Spleen (tissue), 13 donors: Measurements from ENCODE around the gene PTGDR. TPM values are rescaled to one million over a fixed set of nuclear protein-coding genes. Genes with fewer than 3 reads are reported as not detected.

Source experiments
- DNase-seq: peaks from one replicate; pipeline ENCODE4 v3.0.0-alpha.2; 2020
- H3K27ac ChIP-seq, 8 donors: fragments of 200-600 bp; sonication (generic) in 7 of 8; 1 replicate in 4 of 8; 2 replicates in 4 of 8; pipeline versions ENCODE4 v1.5.0 to v1.8.0; 2016 to 2021; ENCODE audit warnings: inconsistent platforms in 4 of 8, mild to moderate bottlenecking in 4 of 8, moderate library complexity in 1 of 8
- H3K27me3 ChIP-seq, 7 donors: fragments of 200-600 bp; sonication (generic) in 6 of 7; replicated peaks in 1 of 7; 1 replicate in 4 of 7; 2 replicates in 3 of 7; pipeline versions ENCODE4 v1.5.0 to v1.8.0; 2016 to 2021; ENCODE audit warnings: inconsistent platforms in 3 of 7, mild to moderate bottlenecking in 1 of 7
- H3K36me3 ChIP-seq, 6 donors: fragments of 200-600 bp; sonication (generic) in 5 of 6; 1 replicate in 4 of 6; 2 replicates in 2 of 6; pipeline versions ENCODE4 v1.5.0 to v1.8.0; 2016 to 2021; ENCODE audit warnings: inconsistent platforms in 2 of 6
- H3K4me1 ChIP-seq, 6 donors: fragments of 200-600 bp; sonication (generic) in 5 of 6; 1 replicate in 3 of 6; 2 replicates in 3 of 6; pipeline versions ENCODE4 v1.5.0 to v1.8.0; 2016 to 2021; ENCODE audit warnings: inconsistent platforms in 3 of 6
- H3K4me3 ChIP-seq, 8 donors: fragments of 200-600 bp; sonication (generic) in 7 of 8; 1 replicate in 4 of 8; 2 replicates in 4 of 8; pipeline versions ENCODE4 v1.5.0 to v1.8.0; 2016 to 2021; ENCODE audit warnings: inconsistent platforms in 4 of 8, mild to moderate bottlenecking in 4 of 8, moderate library complexity in 2 of 8
- H3K9me3 ChIP-seq, 8 donors: fragments of 200-600 bp; sonication (generic) in 7 of 8; 1 replicate in 4 of 8; 2 replicates in 4 of 8; pipeline versions ENCODE4 v1.5.0 to v1.8.0; 2016 to 2021; ENCODE audit warnings: inconsistent platforms in 4 of 8
- POLR2A ChIP-seq, 3 donors: fragments of 450-650 bp; IDR thresholded peaks; one replicate each; pipeline ENCODE4 v1.5.1; 2017; ENCODE audit warnings: antibody characterized with exemption in 3 of 3, mild to moderate bottlenecking in 1 of 3
- POLR2AphosphoS5 ChIP-seq, 3 donors: sonication (generic); formaldehyde crosslinking; IDR thresholded peaks; one replicate each; pipeline ENCODE4 v1.5.1; 2017; ENCODE audit warnings: antibody characterized with exemption in 3 of 3
- WGBS, 5 donors: extraction: QIAGEN DNeasy Blood & Tissue Kit in 3 of 5; methylation state at CpG; one replicate each; pipeline versions ENCODE4 v1.1.5 to v1.1.7; 2013 to 2018; 5-methylcytosine and 5-hydroxymethylcytosine counted together
- intact Hi-C: fragments of 100-400 bp; cut with DNase I; formaldehyde crosslinking; loops from one replicate; pipeline ENCODE4 v1.15.0; 2023; ENCODE audit warnings: low total_unique reads
- long read RNA-seq, 2 donors: transcript quantifications; one replicate each; lab custom pipeline, GENCODE V29; 2026
- polyA plus RNA-seq, 3 donors: library from polyadenylated mRNA; stranded (reverse); fragments of 200-250 nt; gene quantifications; one replicate each; pipeline ENCODE4 v1.2.1, GENCODE V29; 2013
- total RNA-seq, 7 donors: library from RNA; depleted of rRNA in 3 of 7; stranded (reverse); fragments of >200 nt in 3 of 7; fragmentation: NEBNext Ultra II Directional in 4 of 7; extraction: Animal tissue kit (Norgen Biotek cat#: 25700) in 4 of 7; gene quantifications; one replicate each; pipeline versions ENCODE4 v1.1.0 to v1.2.1, GENCODE V29; 2016 to 2021
- TF ChIP-seq, protein P1 (sequence below), 11 experiments: fragments of 200-600 bp in 7 of 11; fragments of 450-650 bp in 4 of 11; sonication (generic) in 4 of 11; IDR thresholded peaks in 8 of 11; conservative IDR thresholded peaks in 3 of 11; 1 replicate in 7 of 11; 2 replicates in 4 of 11; pipeline versions ENCODE4 v1.4.0 to v1.8.0; 2016 to 2021; ENCODE audit warnings: antibody characterized with exemption in 11 of 11, inconsistent platforms in 4 of 11, mild to moderate bottlenecking in 1 of 11
- donor health status: healthy with polysubstance abuse.
- donor health status: DM: no; HTN: no; CAD: no; lungs with moderate emphysema.
- donor health status: DM: no; HTN: no; CAD: no.
- donor health status: Bipolar disorder and iron deficiency.
- donor health status: healthy.
- donor health status: DM: no; HTN: no; CAD: no.
- donor health status: DM: yes; HTN: yes; CAD: no.

The PTGDR gene
- 10 to 100 TPM in 6 of 7 donors, 1 to 10 TPM in 1; 7.5 to 20.5 (median 10.9) TPM for total RNA-seq
- 1 to 10 TPM in 1 of 3 donors, under 1 TPM in 2; 0.67 to 1.4 (median 0.88) TPM for polyA plus RNA-seq
- long read RNA-seq, donor 1, partial matches to known transcripts, result 0 of 2 reads
- long read RNA-seq, donor 1, other reads (novel, unspliced or antisense), result 0 of 2 reads
- long read RNA-seq, donor 2, partial matches to known transcripts, result 0 of 1 reads
- long read RNA-seq, donor 2, other reads (novel, unspliced or antisense), result 0 of 1 reads

GRCh38 chr14:52267501-52268278 lies at the start of gene PTGDR:
Gene PTGDR (plus strand): TSS chr14:52267698. CDS start chr14:52267815, 117 bp downstream.
- 2 to 8% (median 3%) methylated on average over 28 to 63 of the region's 63 CpGs for WGBS, 5 donors
- TF ChIP-seq, protein P1, sequence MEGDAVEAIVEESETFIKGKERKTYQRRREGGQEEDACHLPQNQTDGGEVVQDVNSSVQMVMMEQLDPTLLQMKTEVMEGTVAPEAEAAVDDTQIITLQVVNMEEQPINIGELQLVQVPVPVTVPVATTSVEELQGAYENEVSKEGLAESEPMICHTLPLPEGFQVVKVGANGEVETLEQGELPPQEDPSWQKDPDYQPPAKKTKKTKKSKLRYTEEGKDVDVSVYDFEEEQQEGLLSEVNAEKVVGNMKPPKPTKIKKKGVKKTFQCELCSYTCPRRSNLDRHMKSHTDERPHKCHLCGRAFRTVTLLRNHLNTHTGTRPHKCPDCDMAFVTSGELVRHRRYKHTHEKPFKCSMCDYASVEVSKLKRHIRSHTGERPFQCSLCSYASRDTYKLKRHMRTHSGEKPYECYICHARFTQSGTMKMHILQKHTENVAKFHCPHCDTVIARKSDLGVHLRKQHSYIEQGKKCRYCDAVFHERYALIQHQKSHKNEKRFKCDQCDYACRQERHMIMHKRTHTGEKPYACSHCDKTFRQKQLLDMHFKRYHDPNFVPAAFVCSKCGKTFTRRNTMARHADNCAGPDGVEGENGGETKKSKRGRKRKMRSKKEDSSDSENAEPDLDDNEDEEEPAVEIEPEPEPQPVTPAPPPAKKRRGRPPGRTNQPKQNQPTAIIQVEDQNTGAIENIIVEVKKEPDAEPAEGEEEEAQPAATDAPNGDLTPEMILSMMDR (IDR thresholded peaks at IDR 0.05 in 8 of 11, conservative IDR thresholded peaks at IDR 0.05 in 3 of 11), result peak in 1 of 11 experiments; percentile 13
- TF ChIP-seq POLR2AphosphoS5 (IDR thresholded peaks at IDR 0.05), result peak in 2 of 3 donors; percentile 57 to 74
- TF ChIP-seq POLR2A (IDR thresholded peaks at IDR 0.05), result no peak
- Histone ChIP-seq H3K27me3 (peaks cover 0 to 46% (median 27%) of the 10 kb centered on the region in 7 donors), H3K4me1 (peaks cover 17 to 75% (median 39%) of the 10 kb centered on the region in 6 donors), H3K36me3 (no peaks in the 10 kb centered on the region), H3K9me3 (no peaks in the 10 kb centered on the region), H3K27ac (peak within 1 kb of the TSS in 6 of 8 donors; percentile 18 to 85 (median 76)), H3K4me3 (peak within 1 kb of the TSS; percentile 32 to 80 (median 52))
- intact Hi-C loops, result no loop called here
- peak; percentile 89 for DNase-seq

DNA sequence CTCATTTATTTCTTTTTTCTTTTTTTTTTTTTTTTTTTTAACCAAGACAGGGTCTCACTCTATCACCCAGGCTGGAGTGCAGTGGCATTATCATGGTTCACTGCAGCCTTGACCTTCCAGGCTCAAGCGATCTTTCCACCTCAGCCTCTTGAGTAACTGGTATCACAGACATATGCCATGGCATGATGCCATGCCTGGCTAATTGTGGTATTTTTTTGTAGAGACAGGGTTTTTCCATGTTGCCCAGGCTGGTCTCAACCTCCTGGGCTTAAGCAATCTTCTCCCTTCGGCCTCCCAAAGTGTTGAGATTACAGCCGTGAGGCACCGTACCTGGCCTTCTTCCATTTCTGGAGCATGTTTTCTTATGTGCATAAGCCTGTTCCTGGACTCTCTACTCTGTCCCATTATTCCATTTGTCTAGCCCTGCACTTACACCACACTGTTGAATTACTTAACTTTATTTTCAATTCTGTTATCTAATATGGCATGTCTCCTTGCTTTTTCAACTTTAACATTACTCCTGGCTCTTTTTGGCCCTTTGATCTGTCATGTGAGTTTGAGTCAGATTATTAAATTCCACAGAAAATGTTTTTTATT lies 47.9 kb upstream of the PTGDR start:
- intact Hi-C loops, result no loop called here
- Histone ChIP-seq H3K27me3 (no peaks in the 10 kb centered on the region), H3K27ac (no peak overlapping the region), H3K4me3 (no peak overlapping the region), H3K9me3 (no peaks in the 10 kb centered on the region), H3K36me3 (no peaks in the 10 kb centered on the region), H3K4me1 (peaks cover 0 to 18% (median 10%) of the 10 kb centered on the region in 6 donors)
- no peak for DNase-seq
- no peak for TF ChIP-seq POLR2AphosphoS5 (IDR thresholded peaks at IDR 0.05)
- no peak for TF ChIP-seq POLR2A (IDR thresholded peaks at IDR 0.05)
- TF ChIP-seq, protein P1 (IDR thresholded peaks at IDR 0.05 in 8 of 11, conservative IDR thresholded peaks at IDR 0.05 in 3 of 11), result no peak
- 86 to 92% (median 88%) methylated on average over 4 of the region's 4 CpGs for WGBS, 5 donors

GRCh38 chr14:52220924-52221811 lies 46.3 kb upstream of the PTGDR start:
- TF ChIP-seq POLR2A (IDR thresholded peaks at IDR 0.05) (no peak), POLR2AphosphoS5 (IDR thresholded peaks at IDR 0.05) (no peak)
- TF ChIP-seq, protein P1 (IDR thresholded peaks at IDR 0.05 in 8 of 11, conservative IDR thresholded peaks at IDR 0.05 in 3 of 11), result no peak
- intact Hi-C loops, result no loop called here

More at GRCh38 chr14:52220924-52221811, 46.3 kb upstream of the PTGDR start:
- no peak for DNase-seq
- Histone ChIP-seq H3K27me3 (no peaks in the 10 kb centered on the region), H3K36me3 (no peaks in the 10 kb centered on the region), H3K9me3 (no peaks in the 10 kb centered on the region), H3K27ac (peak overlapping the region in 5 of 8 donors; percentile 44 to 62 (median 53)), H3K4me3 (peak overlapping the region in 7 of 8 donors; percentile 15 to 63 (median 21)), H3K4me1 (peaks cover 0 to 18% (median 10%) of the 10 kb centered on the region in 6 donors)
- WGBS, 5 donors, result 30 to 45% (median 35%) methylated on average over 7 of the region's 7 CpGs
